ENCODE measurements around the gene CCDC149.
A peak's percentile ranks its signal among the peaks of the same experiment; 100 is the strongest.

Gene CCDC149

DNA sequence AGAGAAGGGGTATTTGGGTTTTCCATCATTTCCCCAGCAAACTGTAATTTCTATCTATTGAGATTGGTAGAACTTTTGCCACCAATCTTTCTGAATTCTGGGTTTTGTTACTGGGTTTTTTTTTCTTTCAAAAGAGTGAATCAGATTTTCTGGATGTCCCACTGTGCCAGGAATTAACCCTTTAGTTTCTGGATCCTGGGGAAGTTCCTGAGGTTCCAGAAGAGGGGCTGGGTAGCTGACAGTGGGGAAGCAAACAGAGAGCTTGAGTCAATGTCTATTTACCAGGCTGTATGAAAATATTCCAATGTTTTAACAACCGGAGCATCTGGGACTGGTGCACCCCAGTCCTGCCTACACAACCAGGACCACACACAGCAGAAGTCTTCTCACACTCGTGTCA lies 143.3 kb downstream of the CCDC149 start:
- DNase-seq, result no peak
- no peak overlapping the region for H3K4me3 ChIP-seq (ENCODE audit: low read depth, low read length)
- TF ChIP-seq, protein P1, sequence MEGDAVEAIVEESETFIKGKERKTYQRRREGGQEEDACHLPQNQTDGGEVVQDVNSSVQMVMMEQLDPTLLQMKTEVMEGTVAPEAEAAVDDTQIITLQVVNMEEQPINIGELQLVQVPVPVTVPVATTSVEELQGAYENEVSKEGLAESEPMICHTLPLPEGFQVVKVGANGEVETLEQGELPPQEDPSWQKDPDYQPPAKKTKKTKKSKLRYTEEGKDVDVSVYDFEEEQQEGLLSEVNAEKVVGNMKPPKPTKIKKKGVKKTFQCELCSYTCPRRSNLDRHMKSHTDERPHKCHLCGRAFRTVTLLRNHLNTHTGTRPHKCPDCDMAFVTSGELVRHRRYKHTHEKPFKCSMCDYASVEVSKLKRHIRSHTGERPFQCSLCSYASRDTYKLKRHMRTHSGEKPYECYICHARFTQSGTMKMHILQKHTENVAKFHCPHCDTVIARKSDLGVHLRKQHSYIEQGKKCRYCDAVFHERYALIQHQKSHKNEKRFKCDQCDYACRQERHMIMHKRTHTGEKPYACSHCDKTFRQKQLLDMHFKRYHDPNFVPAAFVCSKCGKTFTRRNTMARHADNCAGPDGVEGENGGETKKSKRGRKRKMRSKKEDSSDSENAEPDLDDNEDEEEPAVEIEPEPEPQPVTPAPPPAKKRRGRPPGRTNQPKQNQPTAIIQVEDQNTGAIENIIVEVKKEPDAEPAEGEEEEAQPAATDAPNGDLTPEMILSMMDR (IDR thresholded peaks at IDR 0.05; ENCODE audit: low read depth, low read length, missing control alignments), result no peak
- in situ Hi-C loops (cut with HindIII; ENCODE audit: low pct_ligation_motif_present, low sequenced_read_pairs), result no loop called here
- no peaks in the 10 kb centered on the region for H3K27me3 ChIP-seq (replicated peaks)
- no peaks in the 10 kb centered on the region for H3K36me3 ChIP-seq (replicated peaks)
- peak overlapping the region; percentile 78 for H3K27ac ChIP-seq

GRCh38 chr4:24768604-24769003 lies 144.2 kb downstream of the CCDC149 start:
- Histone ChIP-seq H3K27me3 (replicated peaks) (no peaks in the 10 kb centered on the region), H3K36me3 (replicated peaks) (no peaks in the 10 kb centered on the region), H3K4me3 (ENCODE audit: low read depth, low read length) (no peak overlapping the region), H3K27ac (no peak overlapping the region)
- TF ChIP-seq, protein P1 (IDR thresholded peaks at IDR 0.05; ENCODE audit: low read depth, low read length, missing control alignments), result no peak
- no peak for DNase-seq
- in situ Hi-C loops (cut with HindIII; ENCODE audit: low pct_ligation_motif_present, low sequenced_read_pairs), result no loop called here

GRCh38 chr4:24768006-24768405 lies 144.8 kb downstream of the CCDC149 start:
- H3K36me3 ChIP-seq (replicated peaks), result no peaks in the 10 kb centered on the region
- TF ChIP-seq, protein P1 (IDR thresholded peaks at IDR 0.05; ENCODE audit: low read depth, low read length, missing control alignments), result no peak
- in situ Hi-C loops (cut with HindIII; ENCODE audit: low pct_ligation_motif_present, low sequenced_read_pairs), result no loop called here
- no peak overlapping the region for H3K27ac ChIP-seq
- H3K27me3 ChIP-seq (replicated peaks), result no peaks in the 10 kb centered on the region
- no peak overlapping the region for H3K4me3 ChIP-seq (ENCODE audit: low read depth, low read length)
- no peak for DNase-seq

- H3K4me3 ChIP-seq (ENCODE audit: low read depth, low read length), result no peak overlapping the region
- TF ChIP-seq, protein P1 (IDR thresholded peaks at IDR 0.05; ENCODE audit: low read depth, low read length, missing control alignments), result no peak
- DNase-seq, result no peak
- in situ Hi-C loops (cut with HindIII; ENCODE audit: low pct_ligation_motif_present, low sequenced_read_pairs), result no loop called here
- H3K36me3 ChIP-seq (replicated peaks), result no peaks in the 10 kb centered on the region
- no peak overlapping the region for H3K27ac ChIP-seq
- H3K27me3 ChIP-seq (replicated peaks), result no peaks in the 10 kb centered on the region
Measured at GRCh38 chr4:24765376-24765988, 147.4 kb downstream of the CCDC149 start.

DNA sequence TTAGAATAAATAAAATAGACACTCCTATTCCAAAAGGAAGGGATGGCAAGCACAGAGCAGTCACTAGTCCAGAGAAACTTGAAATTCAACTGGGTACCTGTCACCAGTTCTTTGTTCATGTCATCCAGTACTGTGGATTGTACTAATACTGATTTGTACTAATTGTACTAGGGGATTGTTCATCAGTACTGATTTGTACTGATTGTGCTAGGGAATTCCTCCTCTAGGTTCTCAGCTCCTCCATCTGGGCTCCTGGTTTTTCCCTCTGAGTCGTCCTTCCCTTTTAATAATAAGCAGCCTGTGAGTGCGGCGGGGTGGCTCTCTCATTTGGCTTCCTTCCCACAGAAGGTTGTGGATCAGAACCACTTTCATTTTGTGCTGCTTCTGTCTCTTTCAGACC lies 148.5 kb downstream of the CCDC149 start:
- Histone ChIP-seq H3K27ac (no peak overlapping the region), H3K4me3 (ENCODE audit: low read depth, low read length) (no peak overlapping the region), H3K27me3 (replicated peaks) (no peaks in the 10 kb centered on the region), H3K36me3 (replicated peaks) (no peaks in the 10 kb centered on the region)
- TF ChIP-seq, protein P1 (IDR thresholded peaks at IDR 0.05; ENCODE audit: low read depth, low read length, missing control alignments), result no peak
- in situ Hi-C loops (cut with HindIII; ENCODE audit: low pct_ligation_motif_present, low sequenced_read_pairs), result no loop called here
- no peak for DNase-seq

Measured in brain microvascular endothelial cell (primary cell).